Activated B cell treated with CpG ODN at 0.5 μM for 24 hours (primary cell): ENCODE results near the gene CST8. TPM values are rescaled to one million over a fixed set of nuclear protein-coding genes. Genes with fewer than 3 reads are reported as not detected.

Experiments used
- ATAC-seq: fragments of 200-7000 bp; cut with Tn5 transposase; one replicate; pipeline ENCODE4 v1.10.0; 2021; ENCODE audit warnings: low read depth, mild to moderate bottlenecking, moderate library complexity
- CTCF ChIA-PET: fragments of 350-600 bp; sonication (Branson Sonifier 250); formaldehyde crosslinking; loops from one replicate; lab custom pipeline; 2021; ENCODE audit warnings: antibody characterized with exemption; lab: Charles Lee
- POLR2A ChIA-PET: fragments of 350-600 bp; sonication (Branson Sonifier 250); formaldehyde crosslinking; loops from one replicate; lab custom pipeline; 2021; ENCODE audit warnings: antibody characterized with exemption; lab: Charles Lee
- DNase-seq: peaks from one replicate; pipeline ENCODE4 v3.0.0; 2022
- H3K27ac Mint-ChIP-seq: one replicate; pipeline ENCODE4 v1.8.0; 2020; ENCODE audit warnings: mixed read lengths
- H3K27me3 Mint-ChIP-seq: one replicate; pipeline ENCODE4 v1.8.0; 2021; ENCODE audit warnings: mixed read lengths
- H3K36me3 Mint-ChIP-seq: one replicate; pipeline ENCODE4 v1.8.0; 2021; ENCODE audit warnings: low read depth, mixed read lengths
- H3K4me1 Mint-ChIP-seq: one replicate; pipeline ENCODE4 v1.8.0; 2021; ENCODE audit warnings: mixed read lengths
- H3K4me3 Mint-ChIP-seq: one replicate; pipeline ENCODE4 v1.8.0; 2020; ENCODE audit warnings: mild to moderate bottlenecking, mixed read lengths
- H3K9me3 Mint-ChIP-seq: one replicate; pipeline ENCODE4 v1.8.0; 2020; ENCODE audit warnings: mixed read lengths
- CTCF ChIP-seq: fragments of 200-600 bp; IDR thresholded peaks from one replicate; pipeline ENCODE4 v1.8.0; 2022; ENCODE audit warnings: antibody characterized with exemption, mild to moderate bottlenecking
- intact Hi-C: fragments of 100-400 bp; cut with micrococcal nuclease; formaldehyde crosslinking; loops from one replicate; pipeline ENCODE4 v1.15.1; 2024
- total RNA-seq: library from RNA; stranded (reverse); gene quantifications from 2 replicates; pipeline ENCODE4 v1.2.3, GENCODE V29; 2022

Gene CST8
- total RNA-seq, 1 donor from 2014 or later, result not detected

DNA sequence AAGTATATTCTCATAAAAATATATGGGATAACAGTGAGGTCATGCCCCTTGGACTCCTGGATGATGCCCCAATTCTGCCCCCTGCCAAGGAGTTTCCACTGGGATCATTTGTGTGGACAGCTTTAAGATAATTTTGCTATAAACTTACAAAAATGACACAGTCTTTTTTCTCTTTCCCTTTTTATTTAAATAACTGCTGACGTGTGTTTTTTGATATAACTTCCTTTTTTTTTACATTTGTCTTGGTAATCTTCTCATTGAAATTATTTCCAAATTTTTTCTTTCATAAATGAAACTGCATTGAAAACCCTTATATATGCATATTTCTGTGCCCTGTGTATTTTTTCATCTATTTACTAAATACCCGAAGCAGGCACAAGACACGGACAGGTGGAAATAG, 46.1 kb downstream of the CST8 start:
- Mint-ChIP-seq H3K9me3 (no peaks in the 10 kb centered on the region), H3K27me3 (no peaks in the 10 kb centered on the region), H3K27ac (no peak overlapping the region), H3K4me3 (no peak overlapping the region), H3K36me3 (no peaks in the 10 kb centered on the region), H3K4me1 (no peaks in the 10 kb centered on the region)
- intact Hi-C loops, result no loop called here
- ATAC-seq, result no peak
- ChIA-PET CTCF (no interaction called here), POLR2A (no interaction called here)
- DNase-seq, result no peak
- TF ChIP-seq CTCF, result no peak

DNA sequence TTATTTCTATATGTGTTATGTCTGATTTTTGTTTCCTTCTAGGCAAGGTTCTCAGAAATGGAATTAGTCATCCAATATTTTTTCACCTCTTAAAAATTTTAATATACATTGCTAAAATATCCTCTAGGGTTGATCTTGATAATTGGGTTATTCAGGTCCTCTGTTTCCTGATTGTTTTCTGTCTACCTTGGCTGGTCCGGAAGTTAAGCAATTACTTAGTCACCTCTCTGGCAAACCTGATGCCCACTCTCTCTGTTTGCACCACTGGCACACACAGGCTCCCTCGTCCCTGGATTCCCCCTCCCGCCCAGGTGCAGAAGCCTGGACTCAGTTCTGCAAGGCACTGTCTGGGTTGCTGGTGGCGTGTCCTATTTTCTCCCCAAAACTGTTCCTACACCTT, 49.7 kb downstream of the CST8 start:
- peaks cover 3% of the 10 kb centered on the region for H3K27me3 Mint-ChIP-seq
- POLR2A ChIA-PET, result no interaction called here
- no peaks in the 10 kb centered on the region for H3K4me1 Mint-ChIP-seq
- intact Hi-C loops, result no loop called here
- no peak for TF ChIP-seq CTCF
- H3K4me3 Mint-ChIP-seq, result no peak overlapping the region
- H3K27ac Mint-ChIP-seq, result no peak overlapping the region
- ATAC-seq, result no peak
- no peaks in the 10 kb centered on the region for H3K9me3 Mint-ChIP-seq
- no peak for DNase-seq
- H3K36me3 Mint-ChIP-seq, result no peaks in the 10 kb centered on the region
- CTCF ChIA-PET, result no interaction called here

GRCh38 chr20:23541330-23541729, 50.4 kb downstream of the CST8 start:
- Mint-ChIP-seq H3K27me3 (peaks cover 3% of the 10 kb centered on the region), H3K36me3 (no peaks in the 10 kb centered on the region), H3K4me3 (no peak overlapping the region), H3K27ac (no peak overlapping the region), H3K4me1 (no peaks in the 10 kb centered on the region), H3K9me3 (no peaks in the 10 kb centered on the region)
- no peak for TF ChIP-seq CTCF
- ChIA-PET CTCF (no interaction called here), POLR2A (no interaction called here)
- ATAC-seq (no peak), DNase-seq (no peak)
- intact Hi-C loops, result no loop called here

GRCh38 chr20:23541776-23542175, 50.9 kb downstream of the CST8 start:
- TF ChIP-seq CTCF, result no peak
- Mint-ChIP-seq H3K36me3 (no peaks in the 10 kb centered on the region), H3K9me3 (no peaks in the 10 kb centered on the region), H3K27me3 (peaks cover 3% of the 10 kb centered on the region), H3K4me3 (no peak overlapping the region), H3K4me1 (no peaks in the 10 kb centered on the region), H3K27ac (no peak overlapping the region)
- intact Hi-C loops, result no loop called here
- ATAC-seq (no peak), DNase-seq (no peak)
- CTCF ChIA-PET, result no interaction called here
- POLR2A ChIA-PET, result no interaction called here

- Mint-ChIP-seq H3K4me1 (no peaks in the 10 kb centered on the region), H3K27ac (no peak overlapping the region), H3K36me3 (no peaks in the 10 kb centered on the region), H3K4me3 (no peak overlapping the region), H3K9me3 (no peaks in the 10 kb centered on the region), H3K27me3 (peaks cover 3% of the 10 kb centered on the region)
- DNase-seq (no peak), ATAC-seq (no peak)
- intact Hi-C loops, result no loop called here
- CTCF ChIA-PET, result no interaction called here
- POLR2A ChIA-PET, result no interaction called here
- no peak for TF ChIP-seq CTCF
These were observed 51.9 kb downstream of the CST8 start for GRCh38 chr20:23542801-23543200.
